Natural killer cell (primary cell): ENCODE results near the gene CSNK1D. TPM values are rescaled to one million over a fixed set of nuclear protein-coding genes. Genes with fewer than 3 reads are reported as not detected.

Experiments used
- ATAC-seq, 3 donors: fragments of 150-1000 bp in 2 of 3; fragments of 200-7000 bp in 1 of 3; cut with Tn5 transposase; 1 replicate in 1 of 3; 2 replicates in 2 of 3; pipeline ENCODE4 v1.10.0; 2021; ENCODE audit warnings: mild to moderate bottlenecking in 2 of 3, moderate library complexity in 2 of 3
- DNase-seq, 2 donors: peaks; one replicate each; pipeline versions ENCODE4 v3.0.0 to v3.0.0-alpha.2; 2013 to 2021; ENCODE audit warnings: mixed read lengths in 1 of 2
- H3K27ac ChIP-seq: one replicate; pipeline ENCODE4 v1.5.1; 2013; ENCODE audit warnings: mild to moderate bottlenecking, low read length
- H3K27me3 ChIP-seq: one replicate; pipeline ENCODE4 v1.6.1; 2013; ENCODE audit warnings: low read length; ENCODE audit not compliant: control insufficient read depth, insufficient read depth
- H3K36me3 ChIP-seq: one replicate; pipeline ENCODE4 v1.6.1; 2013; ENCODE audit warnings: low read length; ENCODE audit not compliant: control insufficient read depth, insufficient read depth
- H3K4me1 ChIP-seq: one replicate; pipeline ENCODE4 v1.6.1; 2013; ENCODE audit warnings: low read length; ENCODE audit not compliant: control insufficient read depth, insufficient read depth
- H3K4me3 ChIP-seq: one replicate; pipeline ENCODE4 v1.5.1; 2013; ENCODE audit warnings: low read length
- H3K9me3 ChIP-seq: one replicate; pipeline ENCODE4 v1.6.1; 2013; ENCODE audit warnings: low read length; ENCODE audit not compliant: control insufficient read depth, insufficient read depth
- H3K27ac Mint-ChIP-seq, 2 donors: one replicate each; pipeline ENCODE4 v1.8.0; 2022; ENCODE audit warnings: mild to moderate bottlenecking in 2 of 2, mixed read lengths in 2 of 2, moderate library complexity in 1 of 2
- H3K27me3 Mint-ChIP-seq, 2 donors: one replicate each; pipeline ENCODE4 v1.8.0; 2022; ENCODE audit warnings: low read depth in 2 of 2, mixed read lengths in 2 of 2
- H3K36me3 Mint-ChIP-seq: one replicate; pipeline ENCODE4 v1.8.0; 2022; ENCODE audit warnings: mixed read lengths
- H3K4me1 Mint-ChIP-seq, 2 donors: one replicate each; pipeline ENCODE4 v1.8.0; 2022; ENCODE audit warnings: mixed read lengths in 2 of 2
- H3K4me3 Mint-ChIP-seq: one replicate; pipeline ENCODE4 v1.8.0; 2022; ENCODE audit warnings: mild to moderate bottlenecking, moderate library complexity, mixed read lengths
- H3K9me3 Mint-ChIP-seq, 2 donors: one replicate each; pipeline ENCODE4 v1.8.0; 2022; ENCODE audit warnings: mixed read lengths in 2 of 2
- WGBS: methylation state at CpG from one replicate; pipeline ENCODE4 v1.1.7; 2013; ENCODE audit warnings: missing lambda C conversion rate; ENCODE audit not compliant: insufficient coverage; 5-methylcytosine and 5-hydroxymethylcytosine counted together
- intact Hi-C: fragments of 100-400 bp; cut with micrococcal nuclease; formaldehyde crosslinking; loops from one replicate; pipeline ENCODE4 v1.14.2; 2022
- total RNA-seq, 4 donors: library from RNA; stranded (reverse); fragments of 120-200 nt in 1 of 4; gene quantifications; one replicate each; pipeline versions ENCODE4 v1.2.3 to v1.2.4, GENCODE V29; 2013 to 2022
- TF ChIP-seq, protein P1 (sequence below): fragments of 200-600 bp; IDR thresholded peaks from one replicate; pipeline ENCODE4 v1.8.0; 2022; ENCODE audit warnings: antibody characterized with exemption

Gene CSNK1D
- total RNA-seq, 3 donors from 2014 or later (not counting 1 experiment from before 2014, with no cell fraction given): 423 to 475 (median 468) TPM

- WGBS: 93% methylated on average over 12 of the region's 12 CpGs
- Mint-ChIP-seq H3K9me3 (no peaks in the 10 kb centered on the region), H3K4me3 (no peak overlapping the region), H3K4me1 (peaks cover 0 to 29% of the 10 kb centered on the region in 2 donors), H3K36me3 (no peaks in the 10 kb centered on the region), H3K27ac (peak overlapping the region; percentile 81 to 90), H3K27me3 (no peaks in the 10 kb centered on the region)
- TF ChIP-seq, protein P1, sequence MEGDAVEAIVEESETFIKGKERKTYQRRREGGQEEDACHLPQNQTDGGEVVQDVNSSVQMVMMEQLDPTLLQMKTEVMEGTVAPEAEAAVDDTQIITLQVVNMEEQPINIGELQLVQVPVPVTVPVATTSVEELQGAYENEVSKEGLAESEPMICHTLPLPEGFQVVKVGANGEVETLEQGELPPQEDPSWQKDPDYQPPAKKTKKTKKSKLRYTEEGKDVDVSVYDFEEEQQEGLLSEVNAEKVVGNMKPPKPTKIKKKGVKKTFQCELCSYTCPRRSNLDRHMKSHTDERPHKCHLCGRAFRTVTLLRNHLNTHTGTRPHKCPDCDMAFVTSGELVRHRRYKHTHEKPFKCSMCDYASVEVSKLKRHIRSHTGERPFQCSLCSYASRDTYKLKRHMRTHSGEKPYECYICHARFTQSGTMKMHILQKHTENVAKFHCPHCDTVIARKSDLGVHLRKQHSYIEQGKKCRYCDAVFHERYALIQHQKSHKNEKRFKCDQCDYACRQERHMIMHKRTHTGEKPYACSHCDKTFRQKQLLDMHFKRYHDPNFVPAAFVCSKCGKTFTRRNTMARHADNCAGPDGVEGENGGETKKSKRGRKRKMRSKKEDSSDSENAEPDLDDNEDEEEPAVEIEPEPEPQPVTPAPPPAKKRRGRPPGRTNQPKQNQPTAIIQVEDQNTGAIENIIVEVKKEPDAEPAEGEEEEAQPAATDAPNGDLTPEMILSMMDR: no peak
- intact Hi-C loops: no loop called here
- Histone ChIP-seq H3K27ac (no peak overlapping the region), H3K4me3 (no peak overlapping the region), H3K9me3 (no peaks in the 10 kb centered on the region), H3K27me3 (no peaks in the 10 kb centered on the region), H3K36me3 (peaks cover 8% of the 10 kb centered on the region), H3K4me1 (peaks cover 37% of the 10 kb centered on the region)
- ATAC-seq: no peak
- DNase-seq: no peak
Observed at GRCh38 chr17:82199496-82199895, 74.0 kb downstream of the CSNK1D start.

GRCh38 chr17:82198092-82198491 lies 75.4 kb downstream of the CSNK1D start:
- DNase-seq (peak in 1 of 2 donors; percentile 34), ATAC-seq (no peak)
- Mint-ChIP-seq H3K27me3 (no peaks in the 10 kb centered on the region), H3K4me1 (peaks cover 0 to 29% of the 10 kb centered on the region in 2 donors), H3K9me3 (no peaks in the 10 kb centered on the region), H3K27ac (peak overlapping the region; percentile 35 to 49), H3K36me3 (no peaks in the 10 kb centered on the region), H3K4me3 (no peak overlapping the region)
- H3K4me1 ChIP-seq: peaks cover 37% of the 10 kb centered on the region
- no peaks in the 10 kb centered on the region for H3K27me3 ChIP-seq
- no peaks in the 10 kb centered on the region for H3K9me3 ChIP-seq
- peaks cover 15% of the 10 kb centered on the region for H3K36me3 ChIP-seq
- intact Hi-C loops: no loop called here
- no peak overlapping the region for H3K4me3 ChIP-seq
- WGBS: 48% methylated on average over 4 of the region's 4 CpGs
- TF ChIP-seq, protein P1: no peak
- H3K27ac ChIP-seq: no peak overlapping the region

DNA sequence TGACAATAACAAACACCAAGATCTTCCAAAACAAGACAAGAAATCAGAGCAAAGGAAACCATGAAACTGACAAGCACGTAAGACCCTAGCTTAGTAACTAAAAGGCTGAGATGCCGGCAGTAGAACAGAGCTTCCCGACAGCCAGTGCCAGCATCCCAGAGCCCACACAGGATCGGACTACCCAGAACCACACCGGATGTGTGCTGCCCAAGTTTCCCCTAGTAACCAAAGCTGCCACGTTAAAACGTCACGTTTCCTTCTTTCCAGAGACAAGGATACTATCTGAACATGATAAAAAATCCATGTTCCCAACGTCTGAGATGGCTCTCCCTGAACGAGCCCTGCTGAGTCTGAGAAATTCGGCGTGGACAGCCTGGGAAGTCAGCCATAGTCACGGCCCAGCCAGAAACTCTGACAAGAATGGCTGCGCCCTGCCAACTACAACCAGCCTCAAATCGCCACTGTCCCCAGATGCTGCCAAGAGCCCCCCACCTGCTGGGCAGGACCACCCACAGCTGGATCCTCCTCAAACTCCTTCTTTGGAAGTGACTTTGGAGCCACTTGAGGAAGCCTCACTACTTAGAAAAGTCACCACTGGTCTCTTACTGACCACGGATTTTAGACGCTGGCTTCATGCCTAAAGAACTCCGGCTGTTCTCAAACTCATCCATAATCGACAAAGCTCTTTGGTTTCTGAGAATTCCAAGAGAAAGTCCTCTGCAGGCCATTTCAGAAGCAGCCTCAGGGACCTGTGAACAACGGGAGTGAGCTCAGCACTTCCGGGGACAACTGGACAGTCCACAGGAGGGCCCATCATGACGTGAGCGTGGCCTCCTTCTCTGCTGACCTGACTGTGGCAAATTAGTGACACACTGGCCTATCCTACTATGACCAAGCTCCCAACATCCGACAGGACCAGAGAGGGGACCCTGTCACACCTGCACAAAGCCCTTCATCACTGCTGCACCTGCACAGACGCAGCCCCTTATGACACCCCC lies 77.5 kb downstream of the CSNK1D start:
- Mint-ChIP-seq H3K36me3 (no peaks in the 10 kb centered on the region), H3K4me3 (no peak overlapping the region), H3K27ac (no peak overlapping the region), H3K27me3 (no peaks in the 10 kb centered on the region), H3K9me3 (no peaks in the 10 kb centered on the region), H3K4me1 (peaks cover 0 to 19% of the 10 kb centered on the region in 2 donors)
- Histone ChIP-seq H3K9me3 (no peaks in the 10 kb centered on the region), H3K4me3 (no peak overlapping the region), H3K27ac (no peak overlapping the region), H3K27me3 (no peaks in the 10 kb centered on the region), H3K4me1 (peaks cover 29% of the 10 kb centered on the region), H3K36me3 (peaks cover 15% of the 10 kb centered on the region)
- DNase-seq (no peak), ATAC-seq (no peak)
- TF ChIP-seq, protein P1: no peak
- WGBS: 93% methylated on average over 25 of the region's 25 CpGs
- intact Hi-C loops: no loop called here
